ENCODE results near the gene UBE2U.

DNA sequence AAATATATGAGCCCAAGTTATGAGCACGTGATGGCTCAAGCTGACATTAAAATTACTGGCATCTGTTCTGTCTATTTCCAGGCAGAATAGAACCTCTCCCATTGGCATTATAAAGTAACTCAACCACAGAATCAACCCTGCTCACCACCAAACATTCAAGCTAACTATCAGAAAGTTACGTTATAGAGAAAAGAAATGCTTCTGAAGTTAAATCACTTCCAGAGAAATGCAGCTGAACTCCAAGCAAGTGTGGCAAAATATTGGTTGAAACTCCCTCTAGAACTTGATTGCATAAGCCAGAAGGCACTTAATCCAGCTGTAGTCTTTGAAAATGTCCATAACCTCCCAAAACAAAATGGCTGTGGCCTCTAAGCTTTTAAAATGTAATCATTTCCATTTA, 36.2 kb upstream of the UBE2U start:
- TF ChIP-seq, protein P1, sequence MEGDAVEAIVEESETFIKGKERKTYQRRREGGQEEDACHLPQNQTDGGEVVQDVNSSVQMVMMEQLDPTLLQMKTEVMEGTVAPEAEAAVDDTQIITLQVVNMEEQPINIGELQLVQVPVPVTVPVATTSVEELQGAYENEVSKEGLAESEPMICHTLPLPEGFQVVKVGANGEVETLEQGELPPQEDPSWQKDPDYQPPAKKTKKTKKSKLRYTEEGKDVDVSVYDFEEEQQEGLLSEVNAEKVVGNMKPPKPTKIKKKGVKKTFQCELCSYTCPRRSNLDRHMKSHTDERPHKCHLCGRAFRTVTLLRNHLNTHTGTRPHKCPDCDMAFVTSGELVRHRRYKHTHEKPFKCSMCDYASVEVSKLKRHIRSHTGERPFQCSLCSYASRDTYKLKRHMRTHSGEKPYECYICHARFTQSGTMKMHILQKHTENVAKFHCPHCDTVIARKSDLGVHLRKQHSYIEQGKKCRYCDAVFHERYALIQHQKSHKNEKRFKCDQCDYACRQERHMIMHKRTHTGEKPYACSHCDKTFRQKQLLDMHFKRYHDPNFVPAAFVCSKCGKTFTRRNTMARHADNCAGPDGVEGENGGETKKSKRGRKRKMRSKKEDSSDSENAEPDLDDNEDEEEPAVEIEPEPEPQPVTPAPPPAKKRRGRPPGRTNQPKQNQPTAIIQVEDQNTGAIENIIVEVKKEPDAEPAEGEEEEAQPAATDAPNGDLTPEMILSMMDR (conservative IDR thresholded peaks at IDR 0.05 in 1 of 2, IDR thresholded peaks at IDR 0.05 in 1 of 2; ENCODE audit: extremely low read depth in 1 of 2, insufficient read depth in 1 of 2, low read depth in 1 of 2, low read length in 2 of 2), result no peak
- TF ChIP-seq EZH2 (IDR thresholded peaks at IDR 0.05; ENCODE audit: borderline replicate concordance, low read length), result no peak

All from mammary epithelial cell (primary cell).